Colonic mucosa (tissue), 4 donors: Measurements from ENCODE around the gene PRPS1. TPM values are rescaled to one million over a fixed set of nuclear protein-coding genes. Genes with fewer than 3 reads are reported as not detected.
"Not testable (repeated sequence)": the region's sequence is repeated elsewhere in the genome, so short reads cannot be mapped to it uniquely, and the experiment has no call there.

Experiments
- DNase-seq: peaks from one replicate; pipeline ENCODE4 v3.0.0-alpha.2; 2020
- H3K27ac ChIP-seq: fragments of 200-600 bp; one replicate; pipeline ENCODE4 v1.8.0; 2021
- H3K27me3 ChIP-seq: fragments of 200-600 bp; one replicate; pipeline ENCODE4 v1.8.0; 2021
- H3K36me3 ChIP-seq: fragments of 200-600 bp; one replicate; pipeline ENCODE4 v1.8.0; 2021
- H3K4me1 ChIP-seq: fragments of 200-600 bp; one replicate; pipeline ENCODE4 v1.8.0; 2021; ENCODE audit warnings: mild to moderate bottlenecking
- H3K4me3 ChIP-seq: fragments of 200-600 bp; one replicate; pipeline ENCODE4 v1.8.0; 2021
- H3K9ac ChIP-seq, 2 donors: one replicate each; pipeline ENCODE4 v1.7.0; 2013; ENCODE audit warnings: control low read depth in 2 of 2, low read depth in 2 of 2, low read length in 2 of 2
- H3K9me3 ChIP-seq: fragments of 200-600 bp; one replicate; pipeline ENCODE4 v1.8.0; 2021
- intact Hi-C: fragments of 100-400 bp; cut with DNase I; formaldehyde crosslinking; loops from one replicate; pipeline ENCODE4 v1.14.1; 2022
- total RNA-seq, 2 donors: library from RNA; stranded (reverse); fragmentation: NEBNext Ultra II Directional in 1 of 2; extraction: Animal tissue kit (Norgen Biotek cat#: 25700) in 1 of 2; gene quantifications; one replicate each; pipeline ENCODE4 v1.2.1, GENCODE V29; 2021
- TF ChIP-seq, protein P1 (sequence below): fragments of 200-600 bp; IDR thresholded peaks from one replicate; pipeline ENCODE4 v1.8.0; 2022; ENCODE audit warnings: antibody characterized with exemption, mild to moderate bottlenecking
- donor health status: healthy.
- donor health status: DM: no; HTN: no; CAD: no.
- donor health status: DM: no; HTN: no; CAD: no.

The PRPS1 gene
- total RNA-seq, 2 donors from 2014 or later, result 12.2 to 20.3 TPM

DNA sequence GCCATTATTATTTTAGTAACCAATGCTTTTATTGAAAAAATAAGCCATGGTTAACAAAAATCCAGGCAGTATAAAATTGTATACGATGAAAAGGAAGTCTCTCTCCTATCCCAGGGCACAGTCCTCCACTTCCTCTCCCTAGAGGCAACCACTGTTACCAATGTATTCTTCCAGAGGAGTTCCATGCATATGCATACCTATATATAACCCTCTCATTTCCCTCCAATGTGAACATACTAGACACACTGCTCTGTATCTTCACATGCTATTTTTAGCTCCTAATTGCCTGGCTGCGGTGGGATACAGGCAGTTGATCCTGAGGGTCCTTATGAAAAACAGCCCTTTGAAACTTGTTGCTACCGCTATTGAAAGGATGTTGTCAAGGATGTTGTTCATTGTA lies 33.8 kb downstream of the PRPS1 start:
- Histone ChIP-seq H3K9me3 (no peaks in the 10 kb centered on the region), H3K27ac (no peak overlapping the region), H3K27me3 (no peaks in the 10 kb centered on the region), H3K4me1 (no peaks in the 10 kb centered on the region), H3K4me3 (no peak overlapping the region), H3K9ac (no peak overlapping the region), H3K36me3 (no peaks in the 10 kb centered on the region)
- DNase-seq, result no peak
- intact Hi-C loops, result no loop called here
- TF ChIP-seq, protein P1, sequence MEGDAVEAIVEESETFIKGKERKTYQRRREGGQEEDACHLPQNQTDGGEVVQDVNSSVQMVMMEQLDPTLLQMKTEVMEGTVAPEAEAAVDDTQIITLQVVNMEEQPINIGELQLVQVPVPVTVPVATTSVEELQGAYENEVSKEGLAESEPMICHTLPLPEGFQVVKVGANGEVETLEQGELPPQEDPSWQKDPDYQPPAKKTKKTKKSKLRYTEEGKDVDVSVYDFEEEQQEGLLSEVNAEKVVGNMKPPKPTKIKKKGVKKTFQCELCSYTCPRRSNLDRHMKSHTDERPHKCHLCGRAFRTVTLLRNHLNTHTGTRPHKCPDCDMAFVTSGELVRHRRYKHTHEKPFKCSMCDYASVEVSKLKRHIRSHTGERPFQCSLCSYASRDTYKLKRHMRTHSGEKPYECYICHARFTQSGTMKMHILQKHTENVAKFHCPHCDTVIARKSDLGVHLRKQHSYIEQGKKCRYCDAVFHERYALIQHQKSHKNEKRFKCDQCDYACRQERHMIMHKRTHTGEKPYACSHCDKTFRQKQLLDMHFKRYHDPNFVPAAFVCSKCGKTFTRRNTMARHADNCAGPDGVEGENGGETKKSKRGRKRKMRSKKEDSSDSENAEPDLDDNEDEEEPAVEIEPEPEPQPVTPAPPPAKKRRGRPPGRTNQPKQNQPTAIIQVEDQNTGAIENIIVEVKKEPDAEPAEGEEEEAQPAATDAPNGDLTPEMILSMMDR, result no peak

DNA sequence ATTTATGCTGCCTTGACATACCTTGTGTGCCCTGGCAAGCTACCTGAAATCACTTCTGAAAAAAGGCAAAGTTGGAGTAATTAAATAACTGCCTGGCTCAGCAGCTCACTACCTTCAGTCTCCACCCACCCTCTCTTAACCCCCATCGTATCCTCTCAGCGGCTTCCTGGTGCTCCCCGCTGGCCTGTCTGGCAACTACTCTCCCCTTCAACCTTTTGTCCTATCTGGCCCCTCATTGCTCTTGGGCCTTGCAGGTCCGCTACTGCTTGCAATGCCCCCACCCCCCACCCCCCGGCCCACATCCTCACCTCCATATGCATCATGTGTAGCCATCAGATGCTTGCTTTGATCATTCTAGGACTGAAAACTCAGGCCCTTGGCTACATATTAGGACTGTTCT lies 34.5 kb downstream of the PRPS1 start:
- Histone ChIP-seq H3K27ac (no peak overlapping the region), H3K9ac (no peak overlapping the region), H3K36me3 (no peaks in the 10 kb centered on the region), H3K4me1 (no peaks in the 10 kb centered on the region), H3K9me3 (no peaks in the 10 kb centered on the region), H3K4me3 (no peak overlapping the region), H3K27me3 (no peaks in the 10 kb centered on the region)
- TF ChIP-seq, protein P1, result no peak
- DNase-seq, result no peak
- intact Hi-C loops, result no loop called here

DNA sequence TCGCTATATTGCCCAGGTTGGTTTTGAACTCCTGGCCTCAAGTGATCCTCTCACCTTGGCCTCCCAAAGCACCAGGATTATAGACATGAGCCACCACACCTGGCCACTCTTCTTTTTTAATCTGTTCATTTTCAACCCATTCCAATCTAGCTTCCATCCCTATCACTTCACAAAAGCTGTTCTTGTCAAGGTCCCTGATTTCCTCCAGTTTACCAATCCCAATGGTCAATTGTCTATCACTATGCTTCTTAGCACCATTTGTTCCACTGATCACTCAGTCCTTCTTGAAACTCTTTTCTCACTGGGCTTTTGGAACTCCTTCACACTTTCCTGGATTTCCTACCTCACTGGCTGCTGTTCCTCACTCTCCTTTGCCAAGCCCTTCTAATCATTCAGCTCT lies 38.6 kb downstream of the PRPS1 start:
- Histone ChIP-seq H3K27me3 (no peaks in the 10 kb centered on the region), H3K4me1 (no peaks in the 10 kb centered on the region), H3K4me3 (no peak overlapping the region), H3K9ac (no peak overlapping the region), H3K9me3 (no peaks in the 10 kb centered on the region), H3K36me3 (no peaks in the 10 kb centered on the region), H3K27ac (no peak overlapping the region)
- TF ChIP-seq, protein P1, result no peak
- intact Hi-C loops, result loop anchor here (5.0 kb wide), 1 partner anchor 110 kb away; the partner anchor contains the start of genes NCBP2L and TSC22D3
- no peak for DNase-seq

- no peak overlapping the region for H3K27ac ChIP-seq
- no peaks in the 10 kb centered on the region for H3K9me3 ChIP-seq
- no peak for DNase-seq
- H3K9ac ChIP-seq, result no peak overlapping the region
- intact Hi-C loops, result loop anchor here (5.0 kb wide), 1 partner anchor 110 kb away; the partner anchor contains the start of genes NCBP2L and TSC22D3
- no peaks in the 10 kb centered on the region for H3K36me3 ChIP-seq
- H3K4me3 ChIP-seq, result no peak overlapping the region
- H3K27me3 ChIP-seq, result no peaks in the 10 kb centered on the region
- TF ChIP-seq, protein P1, result no peak
- no peaks in the 10 kb centered on the region for H3K4me1 ChIP-seq
These were observed 39.1 kb downstream of the PRPS1 start for GRCh38 chrX:107667426-107667825.

GRCh38 chrX:107668710-107669109 lies 40.4 kb downstream of the PRPS1 start:
- not testable (repeated sequence) for H3K4me1 ChIP-seq, H3K27ac ChIP-seq, H3K36me3 ChIP-seq, H3K9me3 ChIP-seq, H3K27me3 ChIP-seq, H3K9ac ChIP-seq, DNase-seq, H3K4me3 ChIP-seq
- intact Hi-C loops, result loop anchor here (5.0 kb wide), 1 partner anchor 109 kb away; the partner anchor contains the start of genes NCBP2L and TSC22D3

GRCh38 chrX:107669261-107669660 lies 41.0 kb downstream of the PRPS1 start:
- no peaks in the 10 kb centered on the region for H3K27me3 ChIP-seq
- no peaks in the 10 kb centered on the region for H3K9me3 ChIP-seq
- H3K4me3 ChIP-seq, result no peak overlapping the region
- no peak overlapping the region for H3K27ac ChIP-seq
- TF ChIP-seq, protein P1, result no peak
- intact Hi-C loops, result loop anchor here (5.0 kb wide), 1 partner anchor 108 kb away; the partner anchor contains the start of genes NCBP2L and TSC22D3
- H3K4me1 ChIP-seq, result no peaks in the 10 kb centered on the region
- H3K9ac ChIP-seq, result no peak overlapping the region
- no peak for DNase-seq
- H3K36me3 ChIP-seq, result no peaks in the 10 kb centered on the region
